ENCODE results near the gene PTCHD4. TPM values are rescaled to one million over a fixed set of nuclear protein-coding genes. Genes with fewer than 3 reads are reported as not detected.
"Not testable (repeated sequence)": the region's sequence is repeated elsewhere in the genome, so short reads cannot be mapped to it uniquely, and the experiment has no call there.

Gene PTCHD4
- total and polyA plus RNA-seq, 4 donors = 0.07 to 0.65 TPM; not detected in 2

- TF ChIP-seq ZBTB33 (IDR thresholded peaks at IDR 0.05) = no peak
- no peak for TF ChIP-seq YY1 (IDR thresholded peaks at IDR 0.05)
- no peak for TF ChIP-seq SP1 (IDR thresholded peaks at IDR 0.05)
These were observed 12.6 kb upstream of the PTCHD4 start (continued) for GRCh38 chr6:48123601-48124000.

GRCh38 chr6:48121983-48122749 lies 11.2 kb upstream of the PTCHD4 start:
- not testable (repeated sequence) for H3K36me3 ChIP-seq (ENCODE audit: control insufficient read depth in 4 of 4, insufficient read depth in 3 of 4, low read depth in 1 of 4, low read length in 3 of 4); H3K9me3 ChIP-seq (ENCODE audit: control insufficient read depth in 4 of 4, low read length in 3 of 4); H3K27ac ChIP-seq (ENCODE audit: low read depth in 1 of 2, low read length in 2 of 2); H3K27me3 ChIP-seq (ENCODE audit: control insufficient read depth in 4 of 4, insufficient read depth in 4 of 4, low read length in 3 of 4); H3K9ac ChIP-seq (ENCODE audit: low read depth in 1 of 2, low read length in 2 of 2); H3K4me3 ChIP-seq (ENCODE audit: low read depth in 1 of 3, low read length in 3 of 3); H3K4me1 ChIP-seq (ENCODE audit: control insufficient read depth in 4 of 4, insufficient read depth in 4 of 4, low read length in 3 of 4); DNase-seq (ENCODE audit: low spot score)
- WGBS = 11% methylated on average over 1 of the region's 1 CpG

DNA sequence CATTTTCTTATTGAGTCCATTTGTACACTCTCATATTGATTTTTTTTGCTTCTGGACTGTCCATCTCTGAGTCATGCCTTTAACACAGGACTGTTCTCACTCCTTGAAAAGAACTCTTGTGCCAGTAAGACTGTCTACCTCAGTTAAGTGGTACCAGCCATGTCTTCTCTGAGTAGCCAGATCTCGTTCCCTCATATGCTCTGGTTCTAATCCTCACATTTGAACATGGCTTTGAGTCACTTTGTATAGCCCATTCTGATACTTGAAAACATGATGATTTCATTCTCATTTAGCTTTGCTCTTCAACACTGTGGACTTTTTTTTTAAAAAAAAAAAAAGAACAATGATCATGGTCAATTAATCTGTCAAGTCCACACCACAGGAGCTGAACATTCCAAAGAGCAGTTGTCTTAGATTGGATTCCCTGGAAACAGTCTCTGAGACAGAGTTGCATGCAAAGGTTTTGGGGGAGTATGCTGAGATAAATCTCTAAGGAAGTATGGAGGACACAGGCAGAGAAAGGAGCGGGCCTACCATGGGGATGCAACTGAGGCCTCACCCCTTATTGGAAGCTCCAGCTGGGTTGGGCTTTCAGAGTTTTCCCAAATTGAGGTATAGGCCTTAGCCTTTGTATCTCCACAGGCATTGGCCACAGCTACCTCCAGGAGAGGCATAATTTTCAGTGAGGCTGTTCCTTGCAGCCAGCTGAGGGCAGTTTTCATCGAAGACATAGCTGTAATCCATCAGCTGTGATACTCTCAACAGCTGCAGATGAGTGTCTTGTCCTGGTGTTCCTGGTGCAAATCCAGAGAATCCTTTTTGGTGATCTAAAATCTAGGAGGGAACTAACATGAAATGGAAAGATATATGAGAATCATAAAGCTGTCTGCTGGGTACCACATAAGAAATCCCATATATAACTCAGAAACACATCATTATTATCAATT lies 6.0 kb upstream of the PTCHD4 start:
- H3K27me3 ChIP-seq (ENCODE audit: control insufficient read depth in 4 of 4, insufficient read depth in 4 of 4, low read length in 3 of 4) = no peaks in the 10 kb centered on the region
- no peaks in the 10 kb centered on the region for H3K4me1 ChIP-seq (ENCODE audit: control insufficient read depth in 4 of 4, insufficient read depth in 4 of 4, low read length in 3 of 4)
- no peaks in the 10 kb centered on the region for H3K9me3 ChIP-seq (ENCODE audit: control insufficient read depth in 4 of 4, low read length in 3 of 4)
- H3K9ac ChIP-seq (ENCODE audit: low read depth in 1 of 2, low read length in 2 of 2) = no peak overlapping the region
- H3K36me3 ChIP-seq (ENCODE audit: control insufficient read depth in 4 of 4, insufficient read depth in 3 of 4, low read depth in 1 of 4, low read length in 3 of 4) = no peaks in the 10 kb centered on the region
- TF ChIP-seq, protein P1, sequence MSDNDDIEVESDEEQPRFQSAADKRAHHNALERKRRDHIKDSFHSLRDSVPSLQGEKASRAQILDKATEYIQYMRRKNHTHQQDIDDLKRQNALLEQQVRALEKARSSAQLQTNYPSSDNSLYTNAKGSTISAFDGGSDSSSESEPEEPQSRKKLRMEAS (IDR thresholded peaks at IDR 0.05) = no peak
- no peak for TF ChIP-seq YY1 (IDR thresholded peaks at IDR 0.05)
- TF ChIP-seq RXRA (IDR thresholded peaks at IDR 0.05) = no peak
- no peak for TF ChIP-seq HNF4G (IDR thresholded peaks at IDR 0.05)
- TF ChIP-seq NR2F2 (IDR thresholded peaks at IDR 0.05) = no peak
- no peak for TF ChIP-seq FOXA1 (IDR thresholded peaks at IDR 0.05)
- TF ChIP-seq, protein P2, sequence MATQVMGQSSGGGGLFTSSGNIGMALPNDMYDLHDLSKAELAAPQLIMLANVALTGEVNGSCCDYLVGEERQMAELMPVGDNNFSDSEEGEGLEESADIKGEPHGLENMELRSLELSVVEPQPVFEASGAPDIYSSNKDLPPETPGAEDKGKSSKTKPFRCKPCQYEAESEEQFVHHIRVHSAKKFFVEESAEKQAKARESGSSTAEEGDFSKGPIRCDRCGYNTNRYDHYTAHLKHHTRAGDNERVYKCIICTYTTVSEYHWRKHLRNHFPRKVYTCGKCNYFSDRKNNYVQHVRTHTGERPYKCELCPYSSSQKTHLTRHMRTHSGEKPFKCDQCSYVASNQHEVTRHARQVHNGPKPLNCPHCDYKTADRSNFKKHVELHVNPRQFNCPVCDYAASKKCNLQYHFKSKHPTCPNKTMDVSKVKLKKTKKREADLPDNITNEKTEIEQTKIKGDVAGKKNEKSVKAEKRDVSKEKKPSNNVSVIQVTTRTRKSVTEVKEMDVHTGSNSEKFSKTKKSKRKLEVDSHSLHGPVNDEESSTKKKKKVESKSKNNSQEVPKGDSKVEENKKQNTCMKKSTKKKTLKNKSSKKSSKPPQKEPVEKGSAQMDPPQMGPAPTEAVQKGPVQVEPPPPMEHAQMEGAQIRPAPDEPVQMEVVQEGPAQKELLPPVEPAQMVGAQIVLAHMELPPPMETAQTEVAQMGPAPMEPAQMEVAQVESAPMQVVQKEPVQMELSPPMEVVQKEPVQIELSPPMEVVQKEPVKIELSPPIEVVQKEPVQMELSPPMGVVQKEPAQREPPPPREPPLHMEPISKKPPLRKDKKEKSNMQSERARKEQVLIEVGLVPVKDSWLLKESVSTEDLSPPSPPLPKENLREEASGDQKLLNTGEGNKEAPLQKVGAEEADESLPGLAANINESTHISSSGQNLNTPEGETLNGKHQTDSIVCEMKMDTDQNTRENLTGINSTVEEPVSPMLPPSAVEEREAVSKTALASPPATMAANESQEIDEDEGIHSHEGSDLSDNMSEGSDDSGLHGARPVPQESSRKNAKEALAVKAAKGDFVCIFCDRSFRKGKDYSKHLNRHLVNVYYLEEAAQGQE (IDR thresholded peaks at IDR 0.05) = no peak
- no peak for TF ChIP-seq HNF4A (conservative IDR thresholded peaks at IDR 0.05)
- TF ChIP-seq, protein P3, sequence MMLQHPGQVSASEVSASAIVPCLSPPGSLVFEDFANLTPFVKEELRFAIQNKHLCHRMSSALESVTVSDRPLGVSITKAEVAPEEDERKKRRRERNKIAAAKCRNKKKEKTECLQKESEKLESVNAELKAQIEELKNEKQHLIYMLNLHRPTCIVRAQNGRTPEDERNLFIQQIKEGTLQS (IDR thresholded peaks at IDR 0.05) = no peak
- H3K27ac ChIP-seq (ENCODE audit: low read depth in 1 of 2, low read length in 2 of 2) = no peak overlapping the region
- 82% methylated on average over 3 of the region's 3 CpGs for WGBS
- H3K4me3 ChIP-seq (ENCODE audit: low read depth in 1 of 3, low read length in 3 of 3) = no peak overlapping the region
- DNase-seq (ENCODE audit: low spot score) = no peak
